Smooth muscle cell (in vitro differentiated cells): ENCODE results near the gene MUC4. TPM values are rescaled to one million over a fixed set of nuclear protein-coding genes. Genes with fewer than 3 reads are reported as not detected.
"Not testable (repeated sequence)": the region's sequence is repeated elsewhere in the genome, so short reads cannot be mapped to it uniquely, and the experiment has no call there.

Experiments used
- DNase-seq: peaks from one replicate; lab custom pipeline; 2025; ENCODE audit not compliant: unreplicated experiment; lab: John Stamatoyannopoulos, UW
- H2AFZ ChIP-seq: fragments of 200-600 bp; sonication (generic); 2 replicates; pipeline ENCODE4 v1.6.0; 2016; ENCODE audit warnings: antibody characterized with exemption, low read depth, mild to moderate bottlenecking
- H3F3A ChIP-seq: fragments of 200-600 bp; sonication (generic); 2 replicates; pipeline ENCODE4 v1.6.0; 2017; ENCODE audit warnings: antibody characterized with exemption, low read depth
- H3K27ac ChIP-seq: fragments of 200-600 bp; sonication (generic); 2 replicates; pipeline ENCODE4 v1.5.1; 2016; ENCODE audit warnings: low read depth, mild to moderate bottlenecking
- H3K27me3 ChIP-seq: fragments of 200-600 bp; sonication (generic); 2 replicates; pipeline ENCODE4 v1.6.1; 2016; ENCODE audit warnings: low read depth, mild to moderate bottlenecking
- H3K36me3 ChIP-seq: fragments of 200-600 bp; sonication (generic); 2 replicates; pipeline ENCODE4 v1.5.1; 2016; ENCODE audit warnings: low read depth
- H3K4me1 ChIP-seq: fragments of 200-600 bp; sonication (generic); 2 replicates; pipeline ENCODE4 v1.5.1; 2016; ENCODE audit warnings: low read depth
- H3K4me2 ChIP-seq: fragments of 200-600 bp; sonication (generic); 2 replicates; pipeline ENCODE4 v1.6.0; 2016; ENCODE audit warnings: mild to moderate bottlenecking
- H3K4me3 ChIP-seq: fragments of 200-600 bp; sonication (generic); 2 replicates; pipeline ENCODE4 v1.5.1; 2016; ENCODE audit warnings: mild to moderate bottlenecking
- H3K79me2 ChIP-seq: fragments of 200-600 bp; sonication (generic); 2 replicates; pipeline ENCODE4 v1.6.0; 2016; ENCODE audit warnings: low read depth, mild to moderate bottlenecking
- H3K9ac ChIP-seq: fragments of 200-600 bp; sonication (generic); 2 replicates; pipeline ENCODE4 v1.6.0; 2016; ENCODE audit warnings: low read depth
- H3K9me3 ChIP-seq: fragments of 200-600 bp; sonication (generic); replicated peaks from 2 replicates; pipeline ENCODE4 v1.5.1; 2016; ENCODE audit warnings: low read depth
- H4K20me1 ChIP-seq: fragments of 200-600 bp; sonication (generic); 2 replicates; pipeline ENCODE4 v1.6.0; 2016; ENCODE audit warnings: low read depth
- CTCF ChIP-seq: fragments of 200-600 bp; sonication (generic); IDR thresholded peaks from 2 replicates; pipeline ENCODE4 v1.5.1; 2017; ENCODE audit warnings: borderline replicate concordance, mild to moderate bottlenecking, antibody characterized with exemption; ENCODE audit not compliant: insufficient read depth, poor library complexity, severe bottlenecking
- WGBS: methylation state at CpG from one replicate; pipeline ENCODE4 v1.1.7; 2016; ENCODE audit warnings: low lambda C conversion rate; 5-methylcytosine and 5-hydroxymethylcytosine counted together
- polyA plus RNA-seq: library from polyadenylated mRNA; unstranded; fragments of >200 nt; fragmentation: Nextera tagmentation; extraction: Ambion mirVana; gene quantifications from 2 replicates; pipeline ENCODE4 v1.2.1, GENCODE V29; 2016
- total RNA-seq: library from RNA; depleted of rRNA; stranded (reverse); fragments of >200 nt; gene quantifications from 2 replicates; pipeline ENCODE4 v1.2.3, GENCODE V29; 2014

The MUC4 gene
- total and polyA plus RNA-seq, 2 experiments from 2014 or later, result not detected

- H3K4me1 ChIP-seq, result no peaks in the 10 kb centered on the region
- no peaks in the 10 kb centered on the region for H3K27me3 ChIP-seq
- no peaks in the 10 kb centered on the region for H3K9me3 ChIP-seq
- H3K27ac ChIP-seq, result no peak overlapping the region
- no peaks in the 10 kb centered on the region for H3K79me2 ChIP-seq
- H3F3A ChIP-seq, result no peaks in the 10 kb centered on the region
- H3K36me3 ChIP-seq, result no peaks in the 10 kb centered on the region
- no peak for DNase-seq
- 92% methylated on average over 15 of the region's 15 CpGs for WGBS
- no peaks in the 10 kb centered on the region for H4K20me1 ChIP-seq
- H3K9ac ChIP-seq, result no peak overlapping the region
- no peak overlapping the region for H3K4me3 ChIP-seq
- H2AFZ ChIP-seq, result no peak overlapping the region
- TF ChIP-seq CTCF, result no peak
- no peak overlapping the region for H3K4me2 ChIP-seq
Observed at GRCh38 chr3:195807681-195808121, 4.0 kb downstream of the MUC4 start.

GRCh38 chr3:195806916-195807231, 4.9 kb downstream of the MUC4 start:
- H3K36me3 ChIP-seq, result no peaks in the 10 kb centered on the region
- no peak overlapping the region for H3K4me2 ChIP-seq
- H3K4me3 ChIP-seq, result no peak overlapping the region
- TF ChIP-seq CTCF, result no peak
- WGBS, result 92% methylated on average over 8 of the region's 8 CpGs
- H3K9ac ChIP-seq, result no peak overlapping the region
- no peaks in the 10 kb centered on the region for H3K27me3 ChIP-seq
- DNase-seq, result no peak
- H3K9me3 ChIP-seq, result no peaks in the 10 kb centered on the region
- no peaks in the 10 kb centered on the region for H3F3A ChIP-seq
- H3K79me2 ChIP-seq, result no peaks in the 10 kb centered on the region
- H4K20me1 ChIP-seq, result no peaks in the 10 kb centered on the region
- no peaks in the 10 kb centered on the region for H3K4me1 ChIP-seq
- H3K27ac ChIP-seq, result no peak overlapping the region
- H2AFZ ChIP-seq, result no peak overlapping the region

GRCh38 chr3:195806211-195806915, 5.4 kb downstream of the MUC4 start:
- WGBS, result 51% methylated on average over 11 of the region's 11 CpGs
- Histone ChIP-seq H2AFZ (no peak overlapping the region), H3K27me3 (no peaks in the 10 kb centered on the region)

GRCh38 chr3:195805588-195805987, 6.1 kb downstream of the MUC4 start:
- H3F3A ChIP-seq, H3K36me3 ChIP-seq, H3K4me2 ChIP-seq, H3K4me1 ChIP-seq, H2AFZ ChIP-seq, H3K9me3 ChIP-seq, H3K9ac ChIP-seq, H3K27me3 ChIP-seq, H4K20me1 ChIP-seq, H3K4me3 ChIP-seq, H3K27ac ChIP-seq, H3K79me2 ChIP-seq, DNase-seq: not testable (repeated sequence)
- WGBS, result 87% methylated on average over 5 of the region's 5 CpGs

More at GRCh38 chr3:195806211-195806915, 5.4 kb downstream of the MUC4 start:
- H3K79me2 ChIP-seq, result no peaks in the 10 kb centered on the region
- no peak for TF ChIP-seq CTCF
- no peaks in the 10 kb centered on the region for H3K4me1 ChIP-seq
- no peaks in the 10 kb centered on the region for H4K20me1 ChIP-seq
- no peaks in the 10 kb centered on the region for H3F3A ChIP-seq
- H3K9ac ChIP-seq, result no peak overlapping the region
- no peak overlapping the region for H3K4me2 ChIP-seq
- H3K36me3 ChIP-seq, result no peaks in the 10 kb centered on the region
- H3K4me3 ChIP-seq, result no peak overlapping the region
- H3K9me3 ChIP-seq, result no peaks in the 10 kb centered on the region
- no peak for DNase-seq
- no peak overlapping the region for H3K27ac ChIP-seq
